MCF 10A (cell line): ENCODE measurements around the gene RDM1. TPM values are rescaled to one million over a fixed set of nuclear protein-coding genes. Genes with fewer than 3 reads are reported as not detected.

Experiments used
- BruUV-seq: library from RNA; stranded (reverse); fragments of 400-500 nt; replicated peaks from 2 replicates; lab custom pipeline; 2021; lab: Mats Ljungman, UMichigan
- CTCF ChIA-PET: fragments of 300-600 bp; sonication (Branson Sonifier 250); formaldehyde crosslinking; extraction: SDS; loops from one replicate; lab custom pipeline; 2021; ENCODE audit warnings: antibody characterized with exemption, inconsistent platforms; lab: Yijun Ruan, JAX
- POLR2A ChIA-PET: fragments of 300-600, 350-650 bp; sonication (Branson Sonifier 250); formaldehyde crosslinking; extraction: SDS; loops from one replicate; lab custom pipeline; 2020; ENCODE audit warnings: antibody characterized with exemption, inconsistent platforms; lab: Yijun Ruan, JAX
- DNase-seq: peaks from one replicate; pipeline ENCODE4 v3.0.0-alpha.2; 2018; ENCODE audit not compliant: unreplicated experiment
- H3K27ac Mint-ChIP-seq: one replicate; pipeline ENCODE4 v1.8.0; 2022; ENCODE audit warnings: mild to moderate bottlenecking, low read depth, mixed read lengths; ENCODE audit not compliant: unreplicated experiment
- H3K27me3 Mint-ChIP-seq: one replicate; pipeline ENCODE4 v1.8.0; 2022; ENCODE audit warnings: mixed read lengths; ENCODE audit not compliant: insufficient read depth, unreplicated experiment
- H3K36me3 Mint-ChIP-seq: one replicate; pipeline ENCODE4 v1.8.0; 2022; ENCODE audit warnings: mild to moderate bottlenecking, moderate library complexity, mixed read lengths; ENCODE audit not compliant: insufficient read depth, unreplicated experiment
- H3K4me1 Mint-ChIP-seq: one replicate; pipeline ENCODE4 v1.8.0; 2022; ENCODE audit warnings: mixed read lengths; ENCODE audit not compliant: insufficient read depth, unreplicated experiment
- H3K4me3 Mint-ChIP-seq: one replicate; pipeline ENCODE4 v1.8.0; 2022; ENCODE audit warnings: mild to moderate bottlenecking, moderate library complexity, mixed read lengths; ENCODE audit not compliant: unreplicated experiment
- H3K9me3 Mint-ChIP-seq: one replicate; pipeline ENCODE4 v1.8.0; 2022; ENCODE audit warnings: mixed read lengths; ENCODE audit not compliant: unreplicated experiment
- CTCF ChIP-seq: fragments of 200-600 bp; IDR thresholded peaks from one replicate; pipeline ENCODE4 v1.8.0; 2022; ENCODE audit warnings: antibody characterized with exemption, mild to moderate bottlenecking; ENCODE audit not compliant: unreplicated experiment
- intact Hi-C: fragments of 100-400 bp; cut with micrococcal nuclease; formaldehyde crosslinking; loops from 2 replicates; pipeline ENCODE4 v1.14.1; 2022
- total RNA-seq: library from RNA; stranded (reverse); gene quantifications from 2 replicates; pipeline ENCODE4 v1.2.3, GENCODE V29; 2022

RDM1 gene
- total RNA-seq, 1 experiment from 2014 or later, result 2.6 TPM

GRCh38 chr17:35912942-35913341 lies 17.6 kb downstream of the RDM1 start:
- H3K4me3 Mint-ChIP-seq, result no peak overlapping the region
- no peak for TF ChIP-seq CTCF
- BruUV-seq, result no TSS peak
- intact Hi-C loops, result no loop called here
- H3K9me3 Mint-ChIP-seq, result no peaks in the 10 kb centered on the region
- no peak overlapping the region for H3K27ac Mint-ChIP-seq
- no peaks in the 10 kb centered on the region for H3K36me3 Mint-ChIP-seq
- H3K4me1 Mint-ChIP-seq, result no peaks in the 10 kb centered on the region
- ChIA-PET CTCF (no interaction called here), POLR2A (no interaction called here)
- H3K27me3 Mint-ChIP-seq, result peaks cover 11% of the 10 kb centered on the region
- no peak for DNase-seq

- no peak for TF ChIP-seq CTCF
- no peaks in the 10 kb centered on the region for H3K9me3 Mint-ChIP-seq
- intact Hi-C loops, result no loop called here
- H3K27me3 Mint-ChIP-seq, result peaks cover 11% of the 10 kb centered on the region
- DNase-seq, result no peak
- no peak overlapping the region for H3K27ac Mint-ChIP-seq
- no peaks in the 10 kb centered on the region for H3K4me1 Mint-ChIP-seq
- H3K4me3 Mint-ChIP-seq, result no peak overlapping the region
- H3K36me3 Mint-ChIP-seq, result no peaks in the 10 kb centered on the region
- CTCF ChIA-PET, result interaction anchor here (0.6 to 2.5 kb wide), 2 partner anchors 14 to 237 kb away, joined by 3 to 6 read pairs; no protein-coding TSS in a partner anchor
- POLR2A ChIA-PET, result no interaction called here
- BruUV-seq, result no TSS peak
Measured at GRCh38 chr17:35912339-35912912, 18.1 kb downstream of the RDM1 start.

- Mint-ChIP-seq H3K9me3 (no peaks in the 10 kb centered on the region), H3K4me3 (no peak overlapping the region), H3K27me3 (peaks cover 11% of the 10 kb centered on the region), H3K27ac (no peak overlapping the region), H3K36me3 (no peaks in the 10 kb centered on the region), H3K4me1 (no peaks in the 10 kb centered on the region)
- CTCF ChIA-PET, result interaction anchor here (1.0 kb wide), 1 partner anchor 13 kb away, joined by 5 read pairs; no protein-coding TSS in a partner anchor
- POLR2A ChIA-PET, result interaction anchor here (0.5 to 1.5 kb wide), 2 partner anchors 20 to 43 kb away, joined by 3 read pairs; no protein-coding TSS in a partner anchor
- intact Hi-C loops, result no loop called here
- DNase-seq, result no peak
- no peak for TF ChIP-seq CTCF
- no TSS peak for BruUV-seq
Measured at GRCh38 chr17:35909408-35909807, 21.2 kb downstream of the RDM1 start.

- Mint-ChIP-seq H3K27me3 (peaks cover 11% of the 10 kb centered on the region), H3K4me1 (no peaks in the 10 kb centered on the region), H3K4me3 (no peak overlapping the region), H3K27ac (no peak overlapping the region), H3K36me3 (no peaks in the 10 kb centered on the region), H3K9me3 (no peaks in the 10 kb centered on the region)
- CTCF ChIA-PET, result interaction anchor here (0.6 to 1.3 kb wide), 2 partner anchors 40 to 786 kb away, joined by 3 to 4 read pairs; no protein-coding TSS in a partner anchor
- TF ChIP-seq CTCF, result no peak
- no peak for DNase-seq
- BruUV-seq, result no TSS peak
- POLR2A ChIA-PET, result interaction anchor here (1.0 kb wide), 1 partner anchor 15 kb away, joined by 4 read pairs; no protein-coding TSS in a partner anchor
- intact Hi-C loops, result no loop called here
Measured at GRCh38 chr17:35907691-35908090, 22.9 kb downstream of the RDM1 start.
